ENCODE data around the gene C11orf86. TPM values are rescaled to one million over a fixed set of nuclear protein-coding genes. Genes with fewer than 3 reads are reported as not detected.

The C11orf86 gene
- total and polyA plus RNA-seq, 2 of the 8 experiments (the other 6 are each of a cell fraction or from before 2014, with no cell fraction given): 0.91 to 0.97 TPM

GRCh38 chr11:66933531-66933930 is 41.6 kb upstream of the C11orf86 start:
- no peak overlapping the region for H3K4me3 ChIP-seq (ENCODE audit: extremely low read depth in 1 of 4, insufficient read depth in 2 of 4, low read depth in 3 of 4, low read length in 4 of 4)
- no peaks in the 10 kb centered on the region for H3K79me2 ChIP-seq (ENCODE audit: control insufficient read depth in 1 of 2, insufficient read depth in 2 of 2, low read length in 2 of 2)
- ChIA-PET POLR2A (ENCODE audit: partially characterized antibody) (interaction anchor here (1.1 to 1.3 kb wide), 2 partner anchors 15 to 18 kb away, joined by 3 to 4 read pairs; no protein-coding TSS in a partner anchor), CTCF (ENCODE audit: partially characterized antibody) (interaction anchor here (0.8 to 2.3 kb wide), 6 partner anchors 11 to 81 kb away, joined by 3 to 8 read pairs (median 5); no protein-coding TSS in a partner anchor)
- no peak overlapping the region for H2AK5ac ChIP-seq (ENCODE audit: low read depth, low read length)
- no peak overlapping the region for H2BK120ac ChIP-seq (replicated peaks; ENCODE audit: low read depth, low read length)
- DNase-seq (ENCODE audit: low read depth in 1 of 2, low spot score in 2 of 2) (no peak), FAIRE-seq (no peak)
- WGBS, 2 experiments (ENCODE audit: extremely low coverage in 1 of 2, insufficient coverage in 1 of 2, insufficient read length in 1 of 2, insufficient replicate concordance in 2 of 2, low coverage in 1 of 2, low lambda C conversion rate in 2 of 2, missing lambda C conversion rate in 1 of 2): 89% methylated on average over 3 of the region's 3 CpGs; no CpG with 5 or more reads in 1 of the 2 experiments
- H3K23me2 ChIP-seq (ENCODE audit: low read depth, low read length): no peaks in the 10 kb centered on the region
- H4K91ac ChIP-seq (replicated peaks; ENCODE audit: insufficient read length, low read length): no peak overlapping the region
- H3K36me3 ChIP-seq (ENCODE audit: control insufficient read depth in 2 of 4, insufficient read depth in 4 of 4, low read length in 3 of 4): no peaks in the 10 kb centered on the region
- no peaks in the 10 kb centered on the region for H4K20me1 ChIP-seq (replicated peaks in 1 of 2; ENCODE audit: control insufficient read depth in 1 of 2, insufficient read depth in 2 of 2, low read length in 2 of 2)
- no peak overlapping the region for H2AFZ ChIP-seq (ENCODE audit: low read length)
- 0 out of 2 replicates have a peak overlapping the region, but pooled peaks have one; percentile 55 for H2BK12ac ChIP-seq (ENCODE audit: low read depth, low read length)
- no peaks in the 10 kb centered on the region for H3K4me1 ChIP-seq (replicated peaks in 1 of 4; ENCODE audit: control insufficient read depth in 3 of 4, insufficient read depth in 4 of 4, low read length in 3 of 4)
- no peak overlapping the region for H3K18ac ChIP-seq (ENCODE audit: extremely low read depth, low read length)
- H3K9me3 ChIP-seq (ENCODE audit: insufficient read depth in 2 of 2, low read depth in 1 of 2, low read length in 1 of 2): no peaks in the 10 kb centered on the region
- TF ChIP-seq TEAD4 (IDR thresholded peaks at IDR 0.05; ENCODE audit: low read depth, low read length) (peak; percentile 22; the same call in 1 of the 2 replicates), CREB1 (IDR thresholded peaks at IDR 0.05) (no peak)
- no peaks in the 10 kb centered on the region for H3K79me1 ChIP-seq (ENCODE audit: low read depth, low read length)
- H3K27ac ChIP-seq (ENCODE audit: low read depth, low read length): no peak overlapping the region
- H3K27me3 ChIP-seq (replicated peaks in 1 of 4; ENCODE audit: control insufficient read depth in 3 of 4, extremely low read depth in 1 of 4, insufficient read depth in 3 of 4, low read length in 3 of 4): no peaks in the 10 kb centered on the region
- H2BK20ac ChIP-seq (ENCODE audit: low read length): 0 out of 2 replicates have a peak overlapping the region, but pooled peaks have one; percentile 21
- no peak overlapping the region for H3K23ac ChIP-seq (ENCODE audit: insufficient read length)
- no peak overlapping the region for H4K8ac ChIP-seq (ENCODE audit: extremely low read depth, insufficient read depth, low read length)
- no peak overlapping the region for H4K5ac ChIP-seq (ENCODE audit: insufficient read length, low read depth, low read length)
- no peak overlapping the region for H3K4me2 ChIP-seq (ENCODE audit: insufficient read depth in 1 of 2, low read depth in 2 of 2, low read length in 2 of 2)
- H3K9ac ChIP-seq (replicated peaks in 1 of 4; ENCODE audit: extremely low read depth in 1 of 4, low read depth in 3 of 4, low read length in 3 of 4): no peak overlapping the region
- H2BK15ac ChIP-seq (ENCODE audit: low read length): no peak overlapping the region
- no peak overlapping the region for H3K56ac ChIP-seq (replicated peaks; ENCODE audit: insufficient read length, low read depth, low read length)
- no peak overlapping the region for H2BK5ac ChIP-seq (ENCODE audit: low read depth, low read length)
- no peak overlapping the region for H3K14ac ChIP-seq (ENCODE audit: insufficient read length)
- H3K4ac ChIP-seq (replicated peaks; ENCODE audit: insufficient read length, low read depth, low read length): peak overlapping the region; percentile 15
